ENCODE data around the gene JMY.

DNA sequence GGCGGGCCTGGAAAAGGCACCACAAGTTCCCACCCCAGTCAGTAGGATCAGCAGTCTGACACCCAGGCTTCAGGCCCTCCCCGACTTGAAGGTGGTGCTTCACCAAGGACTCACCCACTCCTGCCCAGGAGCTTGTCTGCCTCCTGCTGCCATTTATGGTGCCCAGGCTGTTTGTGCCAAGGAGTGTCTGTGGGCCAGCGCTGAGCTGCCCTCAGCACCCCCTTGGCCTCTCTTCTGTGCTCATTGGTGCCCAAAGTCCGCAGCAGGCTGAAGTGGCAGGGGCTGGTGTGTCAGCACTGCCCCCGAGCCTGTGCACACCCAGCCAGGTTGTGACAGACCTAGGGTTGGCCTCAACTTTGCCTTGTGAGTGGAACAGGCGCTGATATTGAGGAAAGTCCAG is 23.5 kb downstream of the JMY start:
- TF ChIP-seq EZH2 (IDR thresholded peaks at IDR 0.05; ENCODE audit: insufficient read depth, low read length): no peak
- TF ChIP-seq, protein P1, sequence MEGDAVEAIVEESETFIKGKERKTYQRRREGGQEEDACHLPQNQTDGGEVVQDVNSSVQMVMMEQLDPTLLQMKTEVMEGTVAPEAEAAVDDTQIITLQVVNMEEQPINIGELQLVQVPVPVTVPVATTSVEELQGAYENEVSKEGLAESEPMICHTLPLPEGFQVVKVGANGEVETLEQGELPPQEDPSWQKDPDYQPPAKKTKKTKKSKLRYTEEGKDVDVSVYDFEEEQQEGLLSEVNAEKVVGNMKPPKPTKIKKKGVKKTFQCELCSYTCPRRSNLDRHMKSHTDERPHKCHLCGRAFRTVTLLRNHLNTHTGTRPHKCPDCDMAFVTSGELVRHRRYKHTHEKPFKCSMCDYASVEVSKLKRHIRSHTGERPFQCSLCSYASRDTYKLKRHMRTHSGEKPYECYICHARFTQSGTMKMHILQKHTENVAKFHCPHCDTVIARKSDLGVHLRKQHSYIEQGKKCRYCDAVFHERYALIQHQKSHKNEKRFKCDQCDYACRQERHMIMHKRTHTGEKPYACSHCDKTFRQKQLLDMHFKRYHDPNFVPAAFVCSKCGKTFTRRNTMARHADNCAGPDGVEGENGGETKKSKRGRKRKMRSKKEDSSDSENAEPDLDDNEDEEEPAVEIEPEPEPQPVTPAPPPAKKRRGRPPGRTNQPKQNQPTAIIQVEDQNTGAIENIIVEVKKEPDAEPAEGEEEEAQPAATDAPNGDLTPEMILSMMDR (IDR thresholded peaks at IDR 0.05; ENCODE audit: insufficient read depth, low read depth, low read length): no peak

Data from astrocyte (in vitro differentiated cells and primary cell).